HG02981 (cell line): ENCODE results near the gene ZNF32.

Experiments used
- ATAC-seq: cut with Tn5 transposase; IDR thresholded peaks from one replicate; pipeline ENCODE4 v1.9.1; 2021; ENCODE audit warnings: mild to moderate bottlenecking, moderate library complexity; ENCODE audit not compliant: unreplicated experiment

The ZNF32 gene

GRCh38 chr10:43681220-43681619 is 32.5 kb upstream of the ZNF32 start:
- no peak for ATAC-seq

- ATAC-seq, result no peak
Observed at GRCh38 chr10:43680035-43680434, 31.4 kb upstream of the ZNF32 start.

GRCh38 chr10:43679509-43679908 is 30.8 kb upstream of the ZNF32 start:
- no peak for ATAC-seq

- no peak for ATAC-seq
Observed at GRCh38 chr10:43678654-43679053, 30.0 kb upstream of the ZNF32 start.

- ATAC-seq, result no peak
Observed at GRCh38 chr10:43676901-43677300, 28.2 kb upstream of the ZNF32 start.

GRCh38 chr10:43676331-43676730 is 27.6 kb upstream of the ZNF32 start:
- no peak for ATAC-seq

- no peak for ATAC-seq
Observed at GRCh38 chr10:43674553-43675210, 26.0 kb upstream of the ZNF32 start.

GRCh38 chr10:43673471-43673870 is 24.8 kb upstream of the ZNF32 start:
- ATAC-seq, result no peak

GRCh38 chr10:43671659-43672531 is 23.2 kb upstream of the ZNF32 start:
- ATAC-seq, result peak; percentile 48

- no peak for ATAC-seq
Observed at GRCh38 chr10:43669386-43669785, 20.7 kb upstream of the ZNF32 start.

GRCh38 chr10:43667761-43668386 is 19.2 kb upstream of the ZNF32 start:
- no peak for ATAC-seq

GRCh38 chr10:43667317-43667731 is 18.6 kb upstream of the ZNF32 start:
- no peak for ATAC-seq

GRCh38 chr10:43666552-43666951 is 17.9 kb upstream of the ZNF32 start:
- ATAC-seq, result no peak

- no peak for ATAC-seq
Observed at GRCh38 chr10:43665054-43665453, 16.4 kb upstream of the ZNF32 start.

GRCh38 chr10:43658227-43658626 is 9.5 kb upstream of the ZNF32 start:
- no peak for ATAC-seq

GRCh38 chr10:43655311-43655710 is 6.6 kb upstream of the ZNF32 start:
- ATAC-seq, result no peak

- ATAC-seq, result no peak
Observed at GRCh38 chr10:43653746-43654145, 5.1 kb upstream of the ZNF32 start.

- ATAC-seq, result no peak
Observed at GRCh38 chr10:43649185-43649523, 473 bp upstream of the ZNF32 start.

GRCh38 chr10:43648095-43648397 is 635 bp downstream of the ZNF32 start:
- no peak for ATAC-seq

- ATAC-seq, result no peak
Observed at GRCh38 chr10:43647576-43647975, 1.1 kb downstream of the ZNF32 start.

GRCh38 chr10:43645866-43646265 is 2.8 kb downstream of the ZNF32 start:
- no peak for ATAC-seq

GRCh38 chr10:43644252-43644651 is 4.4 kb downstream of the ZNF32 start:
- ATAC-seq, result no peak
